Bronchial epithelial cell (primary cell): ENCODE data around the gene NKAIN2. TPM values are rescaled to one million over a fixed set of nuclear protein-coding genes. Genes with fewer than 3 reads are reported as not detected.

ENCODE experiments used
- DNase-seq: peaks from one replicate; pipeline ENCODE4 v3.0.0-alpha.2; 2010; ENCODE audit warnings: low read depth
- FAIRE-seq: peaks from 2 replicates; lab custom pipeline; 2011; peaks lifted over from hg19 to GRCh38; lab: Jason Lieb, UNC
- H3K27me3 ChIP-seq: 2 replicates; pipeline ENCODE4 v1.5.1; 2011; ENCODE audit warnings: low read length; ENCODE audit not compliant: control insufficient read depth, insufficient read depth
- H3K36me3 ChIP-seq: 2 replicates; pipeline ENCODE4 v1.5.1; 2011; ENCODE audit warnings: low read length; ENCODE audit not compliant: control insufficient read depth, insufficient read depth
- H3K4me3 ChIP-seq: 2 replicates; pipeline ENCODE4 v1.5.1; 2011; ENCODE audit warnings: mild to moderate bottlenecking, low read depth, low read length, control low read depth
- CTCF ChIP-seq: IDR thresholded peaks from 2 replicates; pipeline ENCODE4 v1.5.1; 2011; ENCODE audit warnings: mild to moderate bottlenecking, moderate library complexity, low read length, control low read depth, inconsistent platforms; ENCODE audit not compliant: insufficient read depth, severe bottlenecking
- total RNA-seq: library from RNA; depleted of rRNA; stranded (reverse); fragments of >200 nt; gene quantifications from 2 replicates; pipeline ENCODE4 v1.2.1, GENCODE V29; 2014

NKAIN2 gene
- total RNA-seq, 1 donor from 2014 or later, result under 0.01 TPM

- Histone ChIP-seq H3K36me3 (no peaks in the 10 kb centered on the region), H3K4me3 (no peak overlapping the region), H3K27me3 (no peaks in the 10 kb centered on the region)
- DNase-seq, result no peak
- no peak for TF ChIP-seq CTCF
- no peak for FAIRE-seq
Observed at GRCh38 chr6:124682751-124683150, 879.1 kb downstream of the NKAIN2 start.

GRCh38 chr6:124683507-124683906, 879.8 kb downstream of the NKAIN2 start:
- FAIRE-seq (no peak), DNase-seq (no peak)
- Histone ChIP-seq H3K27me3 (no peaks in the 10 kb centered on the region), H3K4me3 (no peak overlapping the region), H3K36me3 (no peaks in the 10 kb centered on the region)
- TF ChIP-seq CTCF, result no peak

GRCh38 chr6:124684621-124685020, 881.0 kb downstream of the NKAIN2 start:
- Histone ChIP-seq H3K4me3 (no peak overlapping the region), H3K27me3 (no peaks in the 10 kb centered on the region), H3K36me3 (no peaks in the 10 kb centered on the region)
- no peak for DNase-seq
- TF ChIP-seq CTCF, result no peak
- no peak for FAIRE-seq

- no peak for TF ChIP-seq CTCF
- H3K36me3 ChIP-seq, result no peaks in the 10 kb centered on the region
- no peak overlapping the region for H3K4me3 ChIP-seq
- DNase-seq, result no peak
- no peaks in the 10 kb centered on the region for H3K27me3 ChIP-seq
- no peak for FAIRE-seq
Observed at GRCh38 chr6:124688369-124688768, 884.7 kb downstream of the NKAIN2 start.

- FAIRE-seq, result no peak
- H3K27me3 ChIP-seq, result no peaks in the 10 kb centered on the region
- H3K4me3 ChIP-seq, result no peak overlapping the region
- no peak for DNase-seq
- no peak for TF ChIP-seq CTCF
- no peaks in the 10 kb centered on the region for H3K36me3 ChIP-seq
Observed at GRCh38 chr6:124694139-124694705, 890.6 kb downstream of the NKAIN2 start.

- FAIRE-seq (no peak), DNase-seq (no peak)
- H3K4me3 ChIP-seq, result no peak overlapping the region
- no peak for TF ChIP-seq CTCF
- no peaks in the 10 kb centered on the region for H3K27me3 ChIP-seq
- no peaks in the 10 kb centered on the region for H3K36me3 ChIP-seq
Observed at GRCh38 chr6:124699038-124699437, 895.4 kb downstream of the NKAIN2 start.
